Neural cell (in vitro differentiated cells): ENCODE results near the gene ERBB2. TPM values are rescaled to one million over a fixed set of nuclear protein-coding genes. Genes with fewer than 3 reads are reported as not detected.

Experiments
- H2AFZ ChIP-seq: fragments of 200-600, 300-800 bp; sonication (generic), shearing (Covaris generic); 2 replicates; pipeline ENCODE4 v1.6.0; 2014; ENCODE audit warnings: low read depth, mild to moderate bottlenecking, antibody characterized with exemption, low read length, moderate library complexity
- H3F3A ChIP-seq: fragments of 200-600 bp; shearing (Covaris generic); 2 replicates; pipeline ENCODE4 v1.6.1; 2016; ENCODE audit warnings: mild to moderate bottlenecking, moderate library complexity, mixed read lengths, antibody characterized with exemption, low read length; ENCODE audit not compliant: insufficient read depth, poor library complexity, severe bottlenecking
- H3K27ac ChIP-seq: fragments of 200-600, 300-800 bp; sonication (generic), shearing (Covaris generic); 2 replicates; pipeline ENCODE4 v1.5.1; 2014; ENCODE audit warnings: mild to moderate bottlenecking, low read length, moderate library complexity
- H3K27me3 ChIP-seq: fragments of 300-800, 200-600 bp; sonication (generic), shearing (Covaris generic); 2 replicates; pipeline ENCODE4 v1.6.0; 2014; ENCODE audit warnings: mild to moderate bottlenecking, low read depth, low read length, moderate library complexity; ENCODE audit not compliant: insufficient read depth
- H3K36me3 ChIP-seq: fragments of 300-800, 200-600 bp; sonication (generic), shearing (Covaris generic); 2 replicates; pipeline ENCODE4 v1.5.1; 2014; ENCODE audit warnings: mild to moderate bottlenecking, antibody characterized with exemption, low read length, moderate library complexity; ENCODE audit not compliant: insufficient read depth
- H3K4me2 ChIP-seq: fragments of 300-800, 200-600 bp; sonication (generic), shearing (Covaris generic); 2 replicates; pipeline ENCODE4 v1.6.0; 2014; ENCODE audit warnings: mild to moderate bottlenecking, low read length
- H3K4me3 ChIP-seq: fragments of 300-800, 200-600 bp; sonication (generic), shearing (Covaris generic); 2 replicates; pipeline ENCODE4 v1.5.1; 2014; ENCODE audit warnings: mild to moderate bottlenecking, low read length, moderate library complexity
- H3K79me2 ChIP-seq: fragments of 200-600 bp; shearing (Covaris generic); replicated peaks from 2 replicates; pipeline ENCODE4 v1.6.0; 2014; ENCODE audit warnings: mild to moderate bottlenecking, low read length, moderate library complexity; ENCODE audit not compliant: insufficient read depth
- H3K9ac ChIP-seq: fragments of 300-800, 200-600 bp; sonication (generic), shearing (Covaris generic); 2 replicates; pipeline ENCODE4 v1.6.1; 2016; ENCODE audit warnings: mild to moderate bottlenecking, low read length, mixed read lengths
- H3K9me2 ChIP-seq: fragments of 200-600 bp; shearing (Covaris generic); 2 replicates; pipeline ENCODE4 v1.6.1; 2016; ENCODE audit warnings: mild to moderate bottlenecking, low read length, mixed read lengths; ENCODE audit not compliant: insufficient read depth
- H3K9me3 ChIP-seq: fragments of 200-600, 300-800 bp; sonication (generic), shearing (Covaris generic); 2 replicates; pipeline ENCODE4 v1.6.1; 2016; ENCODE audit warnings: mild to moderate bottlenecking, mixed run types, low read length, moderate library complexity, mixed read lengths
- H4K20me1 ChIP-seq: fragments of 200-600 bp; shearing (Covaris generic); 2 replicates; pipeline ENCODE4 v1.6.1; 2016; ENCODE audit warnings: mild to moderate bottlenecking, mixed run types; ENCODE audit not compliant: insufficient read depth
- EP300 ChIP-seq: fragments of 450-650 bp; conservative IDR thresholded peaks from 2 replicates; pipeline ENCODE4 v1.6.1; 2014; ENCODE audit warnings: antibody characterized with exemption, mild to moderate bottlenecking, moderate library complexity; ENCODE audit not compliant: poor library complexity, severe bottlenecking
- EZH2 ChIP-seq: fragments of 200-600, 300-800 bp; shearing (Covaris generic), sonication (generic); IDR thresholded peaks from 2 replicates; pipeline ENCODE4 v1.6.1; 2014; ENCODE audit warnings: antibody characterized with exemption, low read length, borderline replicate concordance, mild to moderate bottlenecking; ENCODE audit not compliant: insufficient read depth, poor library complexity, severe bottlenecking
- MXI1 ChIP-seq: fragments of 450-650 bp; conservative IDR thresholded peaks from 2 replicates; pipeline ENCODE4 v1.6.1; 2014; ENCODE audit warnings: antibody characterized with exemption, mild to moderate bottlenecking; ENCODE audit not compliant: poor library complexity, severe bottlenecking
- POLR2AphosphoS5 ChIP-seq: IDR thresholded peaks from 2 replicates; pipeline ENCODE4 v1.6.1; 2012
- RAD21 ChIP-seq: fragments of 450-650 bp; conservative IDR thresholded peaks from 2 replicates; pipeline ENCODE4 v1.6.1; 2014; ENCODE audit warnings: antibody characterized with exemption, mild to moderate bottlenecking, moderate library complexity
- SMC3 ChIP-seq: fragments of 450-650 bp; conservative IDR thresholded peaks from 2 replicates; pipeline ENCODE4 v1.6.1; 2014; ENCODE audit warnings: antibody characterized with exemption, mild to moderate bottlenecking, moderate library complexity; ENCODE audit not compliant: poor library complexity
- TAF1 ChIP-seq: IDR thresholded peaks from 2 replicates; pipeline ENCODE4 v1.6.1; 2012; ENCODE audit warnings: low read depth
- polyA minus RNA-seq: library from RNA; depleted of rRNA, polyadenylated mRNA; stranded (reverse); fragments of >200 nt; gene quantifications from 2 replicates; pipeline ENCODE4 v1.2.3, GENCODE V29; 2014
- polyA plus RNA-seq: library from polyadenylated mRNA; depleted of rRNA; stranded (reverse); fragments of >200 nt; gene quantifications from 2 replicates; pipeline ENCODE4 v1.2.3, GENCODE V29; 2014
- TF ChIP-seq, protein P1 (sequence below): fragments of 450-650 bp; IDR thresholded peaks from 2 replicates; pipeline ENCODE4 v1.5.1; 2014; ENCODE audit warnings: antibody characterized with exemption, mild to moderate bottlenecking, moderate library complexity; ENCODE audit not compliant: poor library complexity, severe bottlenecking
- TF ChIP-seq, protein P2 (sequence below): IDR thresholded peaks from 2 replicates; pipeline ENCODE4 v1.6.1; 2012; ENCODE audit warnings: borderline replicate concordance

Gene ERBB2
- polyA plus RNA-seq (8.7 and 16.0 TPM in 2 replicates), polyA minus RNA-seq (20.1 and 21.9 TPM in 2 replicates)

DNA sequence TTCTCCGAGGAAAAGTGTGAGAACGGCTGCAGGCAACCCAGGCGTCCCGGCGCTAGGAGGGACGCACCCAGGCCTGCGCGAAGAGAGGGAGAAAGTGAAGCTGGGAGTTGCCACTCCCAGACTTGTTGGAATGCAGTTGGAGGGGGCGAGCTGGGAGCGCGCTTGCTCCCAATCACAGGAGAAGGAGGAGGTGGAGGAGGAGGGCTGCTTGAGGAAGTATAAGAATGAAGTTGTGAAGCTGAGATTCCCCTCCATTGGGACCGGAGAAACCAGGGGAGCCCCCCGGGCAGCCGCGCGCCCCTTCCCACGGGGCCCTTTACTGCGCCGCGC lies at the start of gene ERBB2:
ERBB2 (plus strand) TSS at position 247 of the 330 bp plus-strand sequence. CDS start 175 bp downstream, outside the sequence.
- H3K9me2 ChIP-seq, result no peaks in the 10 kb centered on the region
- H3K27ac ChIP-seq, result no peak within 1 kb of the TSS
- no peak within 1 kb of the TSS for H3K9ac ChIP-seq
- no peaks in the 10 kb centered on the region for H4K20me1 ChIP-seq
- no peaks in the 10 kb centered on the region for H3K36me3 ChIP-seq
- no peak within 1 kb of the TSS for H2AFZ ChIP-seq
- H3K4me2 ChIP-seq, result no peak within 1 kb of the TSS
- no peak within 1 kb of the TSS for H3K4me3 ChIP-seq
- H3F3A ChIP-seq, result no peaks in the 10 kb centered on the region
- H3K9me3 ChIP-seq, result no peaks in the 10 kb centered on the region
- TF ChIP-seq POLR2AphosphoS5 (no peak), RAD21 (no peak), MXI1 (no peak), EZH2 (no peak), TAF1 (no peak), EP300 (no peak), SMC3 (no peak)
- TF ChIP-seq, protein P1, sequence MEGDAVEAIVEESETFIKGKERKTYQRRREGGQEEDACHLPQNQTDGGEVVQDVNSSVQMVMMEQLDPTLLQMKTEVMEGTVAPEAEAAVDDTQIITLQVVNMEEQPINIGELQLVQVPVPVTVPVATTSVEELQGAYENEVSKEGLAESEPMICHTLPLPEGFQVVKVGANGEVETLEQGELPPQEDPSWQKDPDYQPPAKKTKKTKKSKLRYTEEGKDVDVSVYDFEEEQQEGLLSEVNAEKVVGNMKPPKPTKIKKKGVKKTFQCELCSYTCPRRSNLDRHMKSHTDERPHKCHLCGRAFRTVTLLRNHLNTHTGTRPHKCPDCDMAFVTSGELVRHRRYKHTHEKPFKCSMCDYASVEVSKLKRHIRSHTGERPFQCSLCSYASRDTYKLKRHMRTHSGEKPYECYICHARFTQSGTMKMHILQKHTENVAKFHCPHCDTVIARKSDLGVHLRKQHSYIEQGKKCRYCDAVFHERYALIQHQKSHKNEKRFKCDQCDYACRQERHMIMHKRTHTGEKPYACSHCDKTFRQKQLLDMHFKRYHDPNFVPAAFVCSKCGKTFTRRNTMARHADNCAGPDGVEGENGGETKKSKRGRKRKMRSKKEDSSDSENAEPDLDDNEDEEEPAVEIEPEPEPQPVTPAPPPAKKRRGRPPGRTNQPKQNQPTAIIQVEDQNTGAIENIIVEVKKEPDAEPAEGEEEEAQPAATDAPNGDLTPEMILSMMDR, result no peak
- TF ChIP-seq, protein P2, sequence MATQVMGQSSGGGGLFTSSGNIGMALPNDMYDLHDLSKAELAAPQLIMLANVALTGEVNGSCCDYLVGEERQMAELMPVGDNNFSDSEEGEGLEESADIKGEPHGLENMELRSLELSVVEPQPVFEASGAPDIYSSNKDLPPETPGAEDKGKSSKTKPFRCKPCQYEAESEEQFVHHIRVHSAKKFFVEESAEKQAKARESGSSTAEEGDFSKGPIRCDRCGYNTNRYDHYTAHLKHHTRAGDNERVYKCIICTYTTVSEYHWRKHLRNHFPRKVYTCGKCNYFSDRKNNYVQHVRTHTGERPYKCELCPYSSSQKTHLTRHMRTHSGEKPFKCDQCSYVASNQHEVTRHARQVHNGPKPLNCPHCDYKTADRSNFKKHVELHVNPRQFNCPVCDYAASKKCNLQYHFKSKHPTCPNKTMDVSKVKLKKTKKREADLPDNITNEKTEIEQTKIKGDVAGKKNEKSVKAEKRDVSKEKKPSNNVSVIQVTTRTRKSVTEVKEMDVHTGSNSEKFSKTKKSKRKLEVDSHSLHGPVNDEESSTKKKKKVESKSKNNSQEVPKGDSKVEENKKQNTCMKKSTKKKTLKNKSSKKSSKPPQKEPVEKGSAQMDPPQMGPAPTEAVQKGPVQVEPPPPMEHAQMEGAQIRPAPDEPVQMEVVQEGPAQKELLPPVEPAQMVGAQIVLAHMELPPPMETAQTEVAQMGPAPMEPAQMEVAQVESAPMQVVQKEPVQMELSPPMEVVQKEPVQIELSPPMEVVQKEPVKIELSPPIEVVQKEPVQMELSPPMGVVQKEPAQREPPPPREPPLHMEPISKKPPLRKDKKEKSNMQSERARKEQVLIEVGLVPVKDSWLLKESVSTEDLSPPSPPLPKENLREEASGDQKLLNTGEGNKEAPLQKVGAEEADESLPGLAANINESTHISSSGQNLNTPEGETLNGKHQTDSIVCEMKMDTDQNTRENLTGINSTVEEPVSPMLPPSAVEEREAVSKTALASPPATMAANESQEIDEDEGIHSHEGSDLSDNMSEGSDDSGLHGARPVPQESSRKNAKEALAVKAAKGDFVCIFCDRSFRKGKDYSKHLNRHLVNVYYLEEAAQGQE, result no peak
- H3K27me3 ChIP-seq, result peaks cover 15% of the 10 kb centered on the region
- H3K79me2 ChIP-seq, result no peaks in the 10 kb centered on the region

DNA sequence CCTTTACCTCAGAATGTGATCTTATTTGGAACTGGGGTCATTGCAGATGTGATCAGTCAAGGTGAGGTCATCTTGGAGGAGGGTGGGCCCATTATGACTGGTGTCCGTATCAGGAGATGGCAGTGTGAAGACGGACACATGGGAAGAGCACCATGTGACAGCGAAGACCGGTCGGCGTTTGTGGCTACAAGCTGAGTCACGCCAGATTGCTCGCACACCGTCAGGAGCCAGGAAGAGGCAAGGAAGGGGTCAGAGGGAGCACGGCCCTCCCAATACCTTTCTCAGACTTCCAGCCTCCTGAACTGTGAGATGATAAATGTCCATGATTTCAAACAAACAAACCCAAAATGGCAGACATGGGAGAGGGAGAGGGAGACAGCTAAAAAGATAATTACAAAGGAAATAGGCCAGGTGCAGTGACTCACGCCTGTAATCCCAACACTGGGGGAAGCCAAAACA lies 49.7 kb upstream of the ERBB2 start:
- no peaks in the 10 kb centered on the region for H3K79me2 ChIP-seq
- no peaks in the 10 kb centered on the region for H3K9me3 ChIP-seq
- H3K27ac ChIP-seq, result no peak overlapping the region
- no peaks in the 10 kb centered on the region for H3F3A ChIP-seq
- H4K20me1 ChIP-seq, result no peaks in the 10 kb centered on the region
- H3K4me2 ChIP-seq, result no peak overlapping the region
- no peaks in the 10 kb centered on the region for H3K36me3 ChIP-seq
- H3K9ac ChIP-seq, result no peak overlapping the region
- H3K4me3 ChIP-seq, result no peak overlapping the region
- H2AFZ ChIP-seq, result no peak overlapping the region
- no peaks in the 10 kb centered on the region for H3K9me2 ChIP-seq
- H3K27me3 ChIP-seq, result no peaks in the 10 kb centered on the region
- TF ChIP-seq, protein P1, result no peak
- TF ChIP-seq, protein P2, result no peak
- no peak for TF ChIP-seq EZH2
